ENCODE measurements around the gene KCNK5. TPM values are rescaled to one million over a fixed set of nuclear protein-coding genes. Genes with fewer than 3 reads are reported as not detected.

Gene KCNK5
- total and polyA plus RNA-seq, 2 of the 8 experiments (the other 6 are each of a cell fraction or from before 2014, with no cell fraction given) = 20.9 to 44.3 TPM

DNA sequence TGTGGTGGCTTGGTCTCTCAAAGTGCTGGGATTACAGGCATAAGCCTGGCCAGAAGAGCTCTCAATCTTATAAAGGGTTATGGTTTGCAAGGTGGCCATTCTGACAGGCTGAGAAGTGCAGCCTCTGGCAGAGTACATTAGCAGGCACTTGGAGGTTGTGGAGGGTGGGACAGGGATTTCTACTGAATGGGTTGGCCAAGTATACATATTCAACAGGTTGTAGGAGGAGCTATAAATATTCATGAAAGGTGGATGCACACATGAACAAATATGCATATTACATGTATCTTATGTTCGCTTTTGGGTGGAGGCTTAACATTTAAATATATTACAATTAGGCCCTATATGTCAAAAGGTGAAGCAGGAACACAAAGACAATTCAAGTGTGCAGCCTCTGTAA, 20.0 kb upstream of the KCNK5 start (continued):
- TF ChIP-seq EGR1 (IDR thresholded peaks at IDR 0.05; ENCODE audit: borderline replicate concordance, low read depth, low read length) = no peak
- TF ChIP-seq POU5F1 (IDR thresholded peaks at IDR 0.05; ENCODE audit: low read depth, low read length) = no peak
- TF ChIP-seq CHD2 (IDR thresholded peaks at IDR 0.05; ENCODE audit: low read length) = no peak
